PC-3 (cell line): ENCODE measurements around the gene C3orf18.

ENCODE experiments used
- CTCF ChIP-seq: fragments of 300-600 bp; sonication (generic); conservative IDR thresholded peaks from 2 replicates; pipeline ENCODE4 v1.5.1; 2017; ENCODE audit warnings: antibody characterized with exemption, low read depth, mild to moderate bottlenecking, low read length
- EZH2 ChIP-seq: fragments of 300-600 bp; sonication (generic); IDR thresholded peaks from one replicate; pipeline ENCODE4 v1.6.1; 2017; ENCODE audit warnings: antibody characterized with exemption, mild to moderate bottlenecking, low read length; ENCODE audit not compliant: unreplicated experiment

- no peak for TF ChIP-seq CTCF
- TF ChIP-seq EZH2: no peak
Observed at GRCh38 chr3:50554553-50554952, 13.0 kb downstream of the C3orf18 start.
